ENCODE results near the gene SYMPK. TPM values are rescaled to one million over a fixed set of nuclear protein-coding genes. Genes with fewer than 3 reads are reported as not detected.
"Not testable (repeated sequence)": the region's sequence is repeated elsewhere in the genome, so short reads cannot be mapped to it uniquely, and the experiment has no call there.

Gene SYMPK
- 10 to 100 TPM; 59.7 to 76.5 (median 70.1) TPM for polyA plus RNA-seq (ENCODE audit: insufficient read length in 3 of 3)
- long read RNA-seq, donor 1, full-length matches to known transcripts = 1 of 1 reads
- long read RNA-seq, donor 1, partial matches to known transcripts = 0 of 1 reads
- long read RNA-seq, donor 1, other reads (novel, unspliced or antisense) = 0 of 1 reads
- long read RNA-seq, donor 2, partial matches to known transcripts = 16 of 18 reads
- long read RNA-seq, donor 2, other reads (novel, unspliced or antisense) = 0 of 18 reads
- long read RNA-seq, donor 3, full-length matches to known transcripts = 7 of 28 reads
- long read RNA-seq, donor 3, partial matches to known transcripts = 21 of 28 reads
- long read RNA-seq, donor 3, other reads (novel, unspliced or antisense) = 0 of 28 reads
- long read RNA-seq, donor 4, full-length matches to known transcripts = 8 of 16 reads
- long read RNA-seq, donor 4, partial matches to known transcripts = 8 of 16 reads
- long read RNA-seq, donor 4, other reads (novel, unspliced or antisense) = 0 of 16 reads
- long read RNA-seq, donor 5, full-length matches to known transcripts = 12 of 32 reads
- long read RNA-seq, donor 5, partial matches to known transcripts = 20 of 32 reads
- long read RNA-seq, donor 5, other reads (novel, unspliced or antisense) = 0 of 32 reads
- long read RNA-seq, donor 6, full-length matches to known transcripts = 4 of 17 reads
- long read RNA-seq, donor 6, partial matches to known transcripts = 13 of 17 reads
- long read RNA-seq, donor 6, other reads (novel, unspliced or antisense) = 0 of 17 reads
- long read RNA-seq, donor 7, full-length matches to known transcripts = 5 of 30 reads
- long read RNA-seq, donor 7, partial matches to known transcripts = 25 of 30 reads
- long read RNA-seq, donor 7, other reads (novel, unspliced or antisense) = 0 of 30 reads
- long read RNA-seq, donor 8, full-length matches to known transcripts = 4 of 35 reads
- long read RNA-seq, donor 8, partial matches to known transcripts = 31 of 35 reads
- long read RNA-seq, donor 8, other reads (novel, unspliced or antisense) = 0 of 35 reads
- long read RNA-seq, donor 9, partial matches to known transcripts = 15 of 17 reads
- long read RNA-seq, donor 9, other reads (novel, unspliced or antisense) = 0 of 17 reads
- long read RNA-seq, donor 10, full-length matches to known transcripts = 3 of 24 reads
- long read RNA-seq, donor 10, partial matches to known transcripts = 21 of 24 reads
- long read RNA-seq, donor 10, other reads (novel, unspliced or antisense) = 0 of 24 reads
- long read RNA-seq, donor 11, full-length matches to known transcripts = 3 of 3 reads
- long read RNA-seq, donor 11, partial matches to known transcripts = 0 of 3 reads
- long read RNA-seq, donor 11, other reads (novel, unspliced or antisense) = 0 of 3 reads
- long read RNA-seq, donor 12, partial matches to known transcripts = 7 of 7 reads
- long read RNA-seq, donor 12, other reads (novel, unspliced or antisense) = 0 of 7 reads
- long read RNA-seq, donor 13, full-length matches to known transcripts = 2 of 35 reads
- long read RNA-seq, donor 13, partial matches to known transcripts = 33 of 35 reads
- long read RNA-seq, donor 13, other reads (novel, unspliced or antisense) = 0 of 35 reads
- long read RNA-seq, donor 14, full-length matches to known transcripts = 3 of 21 reads
- long read RNA-seq, donor 14, partial matches to known transcripts = 18 of 21 reads
- long read RNA-seq, donor 14, other reads (novel, unspliced or antisense) = 0 of 21 reads
- long read RNA-seq, donor 15, full-length matches to known transcripts = 3 of 3 reads
- long read RNA-seq, donor 15, partial matches to known transcripts = 0 of 3 reads
- long read RNA-seq, donor 15, other reads (novel, unspliced or antisense) = 0 of 3 reads
- long read RNA-seq, donor 16, full-length matches to known transcripts = 10 of 44 reads
- long read RNA-seq, donor 16, partial matches to known transcripts = 34 of 44 reads
- long read RNA-seq, donor 16, other reads (novel, unspliced or antisense) = 0 of 44 reads

DNA sequence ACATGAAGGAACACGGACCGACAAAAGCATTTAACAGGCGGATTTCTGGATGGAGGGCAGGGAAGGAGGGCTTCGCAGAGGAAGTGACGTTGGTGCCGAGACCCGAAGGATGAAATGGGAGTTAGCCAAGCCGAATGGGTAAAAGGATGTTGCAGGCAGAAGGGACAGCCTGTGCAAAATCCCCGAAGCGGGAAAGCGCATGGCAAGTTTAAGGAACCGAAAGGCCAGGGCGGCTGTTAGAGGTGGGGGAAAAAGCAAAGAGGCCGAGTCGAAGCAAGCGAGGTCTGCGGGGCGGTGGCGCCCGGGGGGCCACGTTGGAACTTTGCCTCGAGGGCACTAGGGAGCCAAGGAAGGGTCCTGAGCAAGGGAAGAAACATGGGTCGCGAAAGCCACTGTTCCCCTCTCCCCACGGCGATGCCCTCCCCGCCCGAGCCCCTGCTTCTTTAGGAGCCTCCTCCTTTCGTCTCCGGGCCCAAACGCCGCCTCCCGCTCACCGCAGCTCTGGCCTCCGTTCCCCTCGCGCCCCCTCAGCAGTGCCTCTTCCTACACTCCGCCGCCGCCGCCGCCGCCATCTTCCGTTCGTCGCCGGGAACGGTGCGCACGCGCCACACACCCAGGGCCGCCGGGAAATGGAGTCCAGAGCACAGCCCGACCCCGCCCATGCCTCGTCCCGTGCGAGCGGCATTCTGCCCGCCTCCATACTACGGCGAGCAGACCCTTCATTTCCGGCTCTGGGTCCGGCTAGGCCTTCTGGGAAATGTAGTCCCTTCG is at the start of gene SYMPK:
Gene SYMPK, minus strand, starts transcription at position 584 of the 771 bp plus-strand sequence. CDS start 8,652 bp downstream, outside the sequence.
- peak; percentile 91 to 99 (median 98) for DNase-seq (ENCODE audit: extremely low read depth in 1 of 11, low read depth in 9 of 11, low spot score in 4 of 11)

DNA sequence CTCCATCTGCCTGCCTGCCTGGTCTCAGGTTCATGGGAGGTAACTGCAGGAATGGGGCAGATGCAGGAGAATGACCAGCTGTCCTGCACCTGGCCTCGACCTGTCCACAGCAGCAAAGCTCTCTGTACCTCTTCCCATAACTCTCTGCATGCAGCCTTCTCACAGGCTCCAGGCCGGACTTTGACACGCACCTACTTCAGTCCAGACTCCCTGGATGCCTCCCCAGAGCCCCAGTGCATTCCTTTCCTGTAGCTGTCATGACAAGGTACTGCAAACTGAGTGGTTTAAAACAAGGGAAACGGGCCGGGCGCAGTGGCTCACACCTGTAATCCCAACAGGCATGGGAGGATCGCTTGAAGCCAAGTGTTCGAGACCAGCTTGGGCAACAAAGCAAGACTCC is 48.3 kb upstream of the SYMPK start:
- DNase-seq (ENCODE audit: extremely low read depth in 1 of 11, low read depth in 9 of 11, low spot score in 4 of 11) = no peak

DNA sequence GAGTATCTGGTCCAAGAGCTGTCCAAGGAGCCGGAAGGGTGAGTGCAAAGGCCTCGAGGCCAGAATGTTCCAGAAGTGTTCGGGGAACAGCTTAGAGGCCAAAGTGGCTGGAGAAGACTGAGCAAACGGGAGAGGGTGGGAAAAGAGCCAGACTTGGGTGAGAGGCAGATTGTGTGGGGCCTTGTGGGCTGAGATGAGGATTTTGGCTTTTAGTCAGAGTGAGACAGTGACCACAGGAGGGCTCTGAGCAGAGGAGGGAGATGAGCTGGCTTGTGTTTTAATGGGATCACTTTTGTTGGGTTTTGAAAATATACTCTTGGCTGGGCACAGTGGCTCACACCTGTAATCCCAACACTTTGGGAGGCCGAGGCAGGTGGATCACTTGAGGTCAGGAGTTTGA is 46.0 kb upstream of the SYMPK start:
- no peak for DNase-seq (ENCODE audit: extremely low read depth in 1 of 11, low read depth in 9 of 11, low spot score in 4 of 11)

DNA sequence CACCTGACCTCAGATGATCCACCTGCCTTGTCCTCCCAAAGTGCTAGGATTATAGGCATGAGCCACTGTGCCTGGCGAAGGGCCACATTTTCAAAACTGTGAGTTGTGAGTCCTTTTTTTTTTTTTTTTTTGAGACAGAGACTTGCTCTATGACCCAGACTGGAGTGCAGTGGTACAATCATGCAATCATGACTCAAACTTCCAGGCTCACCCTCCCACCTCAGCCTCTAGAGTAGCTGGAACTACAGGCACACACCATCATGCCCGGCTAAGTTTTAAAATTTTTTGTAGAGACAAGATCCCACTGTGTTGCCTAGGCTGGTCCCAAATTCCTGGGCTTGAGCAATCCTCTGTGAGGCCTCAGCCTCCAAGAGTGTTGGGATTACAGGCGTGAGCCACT is 43.3 kb upstream of the SYMPK start:
- DNase-seq (ENCODE audit: extremely low read depth in 1 of 11, low read depth in 9 of 11, low spot score in 4 of 11) = no peak

- DNase-seq (ENCODE audit: extremely low read depth in 1 of 11, low read depth in 9 of 11, low spot score in 4 of 11) = no peak
Measured at GRCh38 chr19:45905011-45905410, 42.1 kb upstream of the SYMPK start.

- DNase-seq (ENCODE audit: extremely low read depth in 1 of 11, low read depth in 9 of 11, low spot score in 4 of 11) = peak; percentile 96 to 99 (median 97)
Measured at GRCh38 chr19:45902651-45903625, 40.0 kb upstream of the SYMPK start.

DNA sequence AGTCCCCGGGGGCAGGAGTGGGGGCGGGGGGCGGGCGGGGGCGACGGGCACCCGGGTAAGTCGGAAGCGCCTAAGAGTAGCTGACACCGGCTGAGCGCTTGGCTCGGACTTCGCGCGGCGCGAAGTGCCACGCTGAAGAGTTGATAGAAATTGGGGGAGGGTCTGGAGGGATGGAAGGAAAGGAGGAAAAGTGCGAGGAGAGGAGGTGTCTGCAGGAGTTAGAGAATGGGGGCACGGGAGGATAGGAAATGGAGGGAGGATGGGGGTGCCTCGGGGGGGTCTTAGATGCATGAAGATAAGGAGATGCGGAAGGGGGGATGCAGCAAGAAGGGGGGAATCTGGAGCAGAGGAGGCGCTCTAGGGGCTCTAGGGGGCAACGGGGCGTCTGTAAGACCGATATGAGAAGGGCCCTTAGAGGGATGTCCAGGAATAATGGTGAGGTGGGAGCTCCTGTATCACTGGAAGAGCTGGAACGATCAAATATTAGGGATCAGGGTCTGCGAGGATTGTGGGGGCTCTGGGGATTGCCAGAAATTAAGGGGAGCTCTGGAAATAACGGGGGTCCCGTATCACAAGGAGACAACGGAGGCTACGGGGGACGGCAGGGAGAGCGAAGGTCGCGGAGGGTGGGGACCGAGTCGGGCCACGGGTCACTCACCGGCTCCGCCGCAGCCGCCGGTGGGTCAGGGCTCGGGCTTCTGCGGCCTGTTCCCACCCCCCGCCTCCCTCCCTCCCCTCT is 39.1 kb upstream of the SYMPK start, which contains the start of gene MYPOP:
Gene MYPOP, minus strand, starts transcription at position 702 of the 739 bp plus-strand sequence. CDS start 840 bp downstream, outside the sequence.
- no peak for DNase-seq (ENCODE audit: extremely low read depth in 1 of 11, low read depth in 9 of 11, low spot score in 4 of 11)

DNA sequence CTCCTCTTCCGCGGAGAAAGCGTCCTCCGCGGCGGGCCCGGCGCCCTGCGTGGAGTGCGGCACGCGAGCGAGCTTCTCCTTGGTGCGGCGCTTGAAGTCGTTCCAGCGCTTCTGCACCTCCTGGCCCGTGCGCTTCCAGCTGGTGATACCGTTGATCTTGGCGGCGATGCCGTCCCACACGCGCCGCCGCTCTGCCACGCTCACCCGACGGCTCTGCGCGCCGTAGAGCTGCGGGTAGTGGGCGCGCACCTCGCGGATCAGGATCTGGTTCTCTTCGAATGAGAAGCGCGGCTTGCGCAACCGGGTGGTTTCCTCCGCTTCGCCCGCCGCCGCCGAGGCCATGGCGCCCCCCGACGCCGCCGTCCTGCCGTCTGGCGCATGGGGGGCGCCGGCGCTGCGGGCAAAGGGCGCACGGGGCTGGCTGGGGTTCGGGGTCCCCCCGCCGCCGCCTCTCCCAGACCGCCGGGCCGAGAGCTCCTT is 38.5 kb upstream of the SYMPK start:
- no peak for DNase-seq (ENCODE audit: extremely low read depth in 1 of 11, low read depth in 9 of 11, low spot score in 4 of 11)

DNA sequence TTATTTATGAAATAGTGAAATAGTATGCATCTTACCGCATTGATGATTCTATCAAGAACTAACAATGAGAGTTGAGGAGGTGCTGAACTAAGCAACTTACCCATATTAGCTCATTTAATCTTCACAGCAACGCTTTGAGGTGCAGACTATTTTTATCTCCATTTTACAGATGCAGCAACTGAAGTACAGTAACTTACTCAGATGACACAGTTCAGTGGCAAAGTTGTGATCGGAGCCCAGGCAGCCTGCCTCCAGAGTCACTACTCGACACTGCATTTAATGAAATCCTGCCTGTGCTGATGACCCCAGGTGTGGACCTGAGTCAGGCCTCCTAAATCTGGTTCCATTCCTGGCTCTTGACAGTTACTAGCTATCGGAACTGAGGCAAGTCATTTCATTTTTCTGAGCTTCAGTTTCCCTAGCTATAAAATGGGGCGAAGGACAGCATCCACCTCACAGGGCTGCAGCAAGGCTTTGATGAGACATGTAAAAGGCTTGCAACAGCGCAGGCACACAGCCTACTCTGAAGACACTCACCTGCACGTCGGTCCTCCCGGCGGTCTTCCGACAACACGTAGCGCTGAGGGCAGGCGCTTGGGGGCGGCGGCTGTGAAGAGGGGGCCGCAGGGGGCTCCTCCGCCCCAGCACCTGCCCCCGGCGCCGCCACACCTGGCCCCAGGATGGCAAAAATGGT is 37.9 kb upstream of the SYMPK start:
- no peak for DNase-seq (ENCODE audit: extremely low read depth in 1 of 11, low read depth in 9 of 11, low spot score in 4 of 11)

GRCh38 chr19:45899919-45900589 is 37.1 kb upstream of the SYMPK start:
- no peak for DNase-seq (ENCODE audit: extremely low read depth in 1 of 11, low read depth in 9 of 11, low spot score in 4 of 11)

GRCh38 chr19:45899253-45899652 is 36.3 kb upstream of the SYMPK start:
- DNase-seq (ENCODE audit: extremely low read depth in 1 of 11, low read depth in 9 of 11, low spot score in 4 of 11) = no peak

DNA sequence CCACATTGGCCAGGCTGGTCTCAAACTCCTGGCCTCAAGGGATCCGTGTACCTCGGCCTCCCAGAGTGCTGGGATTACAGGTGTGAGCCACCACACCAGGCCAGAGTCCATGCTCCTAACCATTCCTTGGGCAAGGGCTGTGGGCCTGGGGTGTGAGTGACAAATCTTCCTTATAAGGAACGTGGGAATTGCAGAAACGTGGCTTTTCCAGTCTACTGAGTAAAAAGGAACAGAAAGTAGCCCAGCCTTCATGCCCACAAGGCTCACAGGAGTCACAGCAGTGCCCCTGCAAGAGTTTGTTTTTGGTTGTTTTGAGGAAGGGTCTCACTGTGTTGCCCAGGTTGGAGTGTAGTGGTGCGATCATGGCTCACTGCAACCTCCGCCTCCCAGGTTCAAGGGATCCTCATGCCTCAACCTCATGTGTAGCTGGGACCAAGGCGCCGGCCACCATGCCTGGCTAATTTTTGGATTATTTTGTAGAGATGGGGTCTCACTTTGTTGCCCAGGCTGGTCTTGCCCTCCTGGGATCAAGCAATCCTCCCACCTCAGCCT is 34.4 kb upstream of the SYMPK start:
- no peak for DNase-seq (ENCODE audit: extremely low read depth in 1 of 11, low read depth in 9 of 11, low spot score in 4 of 11)

DNA sequence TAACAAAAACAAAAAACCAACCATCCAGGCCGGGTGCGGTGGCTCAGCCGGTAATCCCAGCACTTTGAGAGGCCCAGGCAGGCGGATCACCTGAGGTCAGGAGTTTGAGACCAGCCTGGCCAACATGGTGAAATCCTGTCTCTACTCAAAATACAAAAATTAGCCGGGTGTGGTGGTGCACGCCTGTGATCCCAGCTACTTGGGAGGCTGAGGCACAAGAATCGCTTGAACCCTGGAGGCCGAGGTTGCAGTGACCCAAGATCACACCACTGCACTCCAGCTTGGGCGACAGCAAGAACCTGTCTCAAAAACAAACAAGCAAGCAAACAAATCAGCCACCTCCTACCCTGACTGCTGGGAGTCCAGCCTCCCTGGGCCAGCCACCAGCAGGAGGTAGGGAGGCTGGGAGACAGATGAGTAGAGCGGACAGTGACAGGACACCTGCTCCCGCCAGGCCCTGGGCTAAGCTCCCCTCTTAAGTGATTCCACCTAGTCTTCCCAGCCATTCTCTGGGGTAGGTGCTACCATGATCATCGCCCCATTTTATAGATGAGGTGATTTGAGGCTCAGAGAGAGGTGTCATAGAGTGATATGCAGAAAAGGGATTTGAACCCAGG is 33.1 kb upstream of the SYMPK start:
- DNase-seq (ENCODE audit: extremely low read depth in 1 of 11, low read depth in 9 of 11, low spot score in 4 of 11) = not testable (repeated sequence)
